Measurements from ENCODE around the gene MMS22L. TPM values are rescaled to one million over a fixed set of nuclear protein-coding genes. Genes with fewer than 3 reads are reported as not detected.

The MMS22L gene
- total and polyA plus RNA-seq, 4 experiments from 2014 or later = 2.5 to 13.2 (median 10.0) TPM

- H3K4me3 ChIP-seq (ENCODE audit: low read length in 2 of 2) = peak overlapping the region; percentile 73 to 92
- H3K9me3 ChIP-seq (ENCODE audit: control insufficient read depth in 1 of 2, low read length in 2 of 2) = no peaks in the 10 kb centered on the region
- DNase-seq = no peak
- Mint-ChIP-seq H3K9me3 (no peaks in the 10 kb centered on the region), H3K4me3 (peak overlapping the region; percentile 92 to 98 (median 96)), H3K27me3 (no peaks in the 10 kb centered on the region), H3K4me1 (peaks cover 21 to 42% (median 28%) of the 10 kb centered on the region in 4 donors), H3K27ac (peak overlapping the region; percentile 64 to 92 (median 86)), H3K36me3 (peaks cover 12 to 24% of the 10 kb centered on the region in 2 donors)
- H3K4me1 ChIP-seq (ENCODE audit: insufficient read depth, low read length) = peaks cover 22% of the 10 kb centered on the region
- ChIA-PET CTCF (ENCODE audit: partially characterized antibody) (no interaction called here), POLR2A (ENCODE audit: partially characterized antibody) (interaction anchor here (1.2 to 1.3 kb wide), 2 partner anchors 1664 to 1706 kb away, joined by 3 to 5 read pairs; partner anchors contain the start of gene MANEA)
- intact Hi-C loops (cut with micrococcal nuclease) = loop anchor here (2.0 to 5.0 kb wide), 4 partner anchors 357 to 1550 kb away; partner anchors contain the start of genes GPR63, KLHL32, NDUFAF4 and POU3F2
- peak overlapping the region; percentile 64 for H3K27ac ChIP-seq (ENCODE audit: low read depth, low read length)
- no peaks in the 10 kb centered on the region for H3K36me3 ChIP-seq (ENCODE audit: insufficient read depth, low read length)
- H3K27me3 ChIP-seq (ENCODE audit: insufficient read depth, low read length) = no peaks in the 10 kb centered on the region
Observed at GRCh38 chr6:97282238-97282725, 734 bp downstream of the MMS22L start.

- Mint-ChIP-seq H3K27me3 (no peaks in the 10 kb centered on the region), H3K9me3 (no peaks in the 10 kb centered on the region), H3K36me3 (peaks cover 18 to 30% of the 10 kb centered on the region in 2 donors), H3K4me1 (peaks cover 24 to 42% (median 29%) of the 10 kb centered on the region in 4 donors), H3K27ac (no peak overlapping the region), H3K4me3 (peak overlapping the region in 2 of 8 donors; percentile 17 to 98)
- Histone ChIP-seq H3K27me3 (ENCODE audit: insufficient read depth, low read length) (no peaks in the 10 kb centered on the region), H3K4me1 (ENCODE audit: insufficient read depth, low read length) (peaks cover 22% of the 10 kb centered on the region), H3K27ac (ENCODE audit: low read depth, low read length) (no peak overlapping the region), H3K4me3 (ENCODE audit: low read length in 2 of 2) (no peak overlapping the region), H3K9me3 (ENCODE audit: control insufficient read depth in 1 of 2, low read length in 2 of 2) (no peaks in the 10 kb centered on the region), H3K36me3 (ENCODE audit: insufficient read depth, low read length) (no peaks in the 10 kb centered on the region)
- ChIA-PET CTCF (ENCODE audit: partially characterized antibody) (no interaction called here), POLR2A (ENCODE audit: partially characterized antibody) (no interaction called here)
- intact Hi-C loops (cut with micrococcal nuclease) = loop anchor here (5.0 kb wide), 1 partner anchor 1552 kb away; the partner anchor contains the start of gene POU3F2
- DNase-seq = no peak
Observed at GRCh38 chr6:97280766-97281165, 2.2 kb downstream of the MMS22L start.

GRCh38 chr6:97275804-97276203 is 7.2 kb downstream of the MMS22L start:
- intact Hi-C loops (cut with micrococcal nuclease) = no loop called here
- CTCF ChIA-PET (ENCODE audit: partially characterized antibody) = interaction anchor here (1.4 kb wide), 1 partner anchor 20 kb away, joined by 3 read pairs; no protein-coding TSS in a partner anchor
- Histone ChIP-seq H3K27ac (ENCODE audit: low read depth, low read length) (no peak overlapping the region), H3K4me3 (ENCODE audit: low read length in 2 of 2) (no peak overlapping the region), H3K36me3 (ENCODE audit: insufficient read depth, low read length) (no peaks in the 10 kb centered on the region), H3K27me3 (ENCODE audit: insufficient read depth, low read length) (no peaks in the 10 kb centered on the region), H3K4me1 (ENCODE audit: insufficient read depth, low read length) (peaks cover under 1% of the 10 kb centered on the region), H3K9me3 (ENCODE audit: control insufficient read depth in 1 of 2, low read length in 2 of 2) (no peaks in the 10 kb centered on the region)
- H3K27me3 Mint-ChIP-seq = no peaks in the 10 kb centered on the region
- POLR2A ChIA-PET (ENCODE audit: partially characterized antibody) = no interaction called here
- no peak for DNase-seq
- peaks cover 5 to 19% (median 14%) of the 10 kb centered on the region in 4 donors for H3K4me1 Mint-ChIP-seq
- H3K27ac Mint-ChIP-seq = no peak overlapping the region
- H3K36me3 Mint-ChIP-seq = peaks cover 38 to 39% of the 10 kb centered on the region in 2 donors
- H3K4me3 Mint-ChIP-seq = no peak overlapping the region
- H3K9me3 Mint-ChIP-seq = no peaks in the 10 kb centered on the region

GRCh38 chr6:97269821-97270220 is 13.2 kb downstream of the MMS22L start:
- H3K27ac Mint-ChIP-seq = no peak overlapping the region
- DNase-seq = no peak
- Histone ChIP-seq H3K4me1 (ENCODE audit: insufficient read depth, low read length) (no peaks in the 10 kb centered on the region), H3K36me3 (ENCODE audit: insufficient read depth, low read length) (peaks cover 4% of the 10 kb centered on the region), H3K27ac (ENCODE audit: low read depth, low read length) (no peak overlapping the region), H3K27me3 (ENCODE audit: insufficient read depth, low read length) (no peaks in the 10 kb centered on the region), H3K9me3 (ENCODE audit: control insufficient read depth in 1 of 2, low read length in 2 of 2) (no peaks in the 10 kb centered on the region), H3K4me3 (ENCODE audit: low read length in 2 of 2) (no peak overlapping the region)
- no peaks in the 10 kb centered on the region for H3K27me3 Mint-ChIP-seq
- peaks cover 50 to 51% of the 10 kb centered on the region in 2 donors for H3K36me3 Mint-ChIP-seq
- POLR2A ChIA-PET (ENCODE audit: partially characterized antibody) = no interaction called here
- H3K4me1 Mint-ChIP-seq = peaks cover 0 to 5% (median 3%) of the 10 kb centered on the region in 4 donors
- CTCF ChIA-PET (ENCODE audit: partially characterized antibody) = no interaction called here
- no peak overlapping the region for H3K4me3 Mint-ChIP-seq
- no peaks in the 10 kb centered on the region for H3K9me3 Mint-ChIP-seq
- intact Hi-C loops (cut with micrococcal nuclease) = no loop called here

- Histone ChIP-seq H3K27ac (ENCODE audit: low read depth, low read length) (no peak overlapping the region), H3K36me3 (ENCODE audit: insufficient read depth, low read length) (no peaks in the 10 kb centered on the region), H3K27me3 (ENCODE audit: insufficient read depth, low read length) (no peaks in the 10 kb centered on the region), H3K9me3 (ENCODE audit: control insufficient read depth in 1 of 2, low read length in 2 of 2) (no peaks in the 10 kb centered on the region), H3K4me1 (ENCODE audit: insufficient read depth, low read length) (no peaks in the 10 kb centered on the region), H3K4me3 (ENCODE audit: low read length in 2 of 2) (no peak overlapping the region)
- intact Hi-C loops (cut with micrococcal nuclease) = no loop called here
- H3K27me3 Mint-ChIP-seq = no peaks in the 10 kb centered on the region
- H3K4me1 Mint-ChIP-seq = no peaks in the 10 kb centered on the region
- no peak for DNase-seq
- no peak overlapping the region for H3K4me3 Mint-ChIP-seq
- peaks cover 0 to 2% (median 0%) of the 10 kb centered on the region in 8 donors for H3K9me3 Mint-ChIP-seq
- ChIA-PET POLR2A (ENCODE audit: partially characterized antibody) (no interaction called here), CTCF (ENCODE audit: partially characterized antibody) (no interaction called here)
- H3K36me3 Mint-ChIP-seq = peaks cover 54 to 69% of the 10 kb centered on the region in 2 donors
- no peak overlapping the region for H3K27ac Mint-ChIP-seq
Observed at GRCh38 chr6:97262676-97263075, 20.3 kb downstream of the MMS22L start.

- Histone ChIP-seq H3K27me3 (ENCODE audit: insufficient read depth, low read length) (no peaks in the 10 kb centered on the region), H3K9me3 (ENCODE audit: control insufficient read depth in 1 of 2, low read length in 2 of 2) (no peaks in the 10 kb centered on the region), H3K4me3 (ENCODE audit: low read length in 2 of 2) (no peak overlapping the region), H3K4me1 (ENCODE audit: insufficient read depth, low read length) (no peaks in the 10 kb centered on the region), H3K27ac (ENCODE audit: low read depth, low read length) (no peak overlapping the region), H3K36me3 (ENCODE audit: insufficient read depth, low read length) (no peaks in the 10 kb centered on the region)
- H3K4me3 Mint-ChIP-seq = no peak overlapping the region
- H3K27me3 Mint-ChIP-seq = no peaks in the 10 kb centered on the region
- POLR2A ChIA-PET (ENCODE audit: partially characterized antibody) = no interaction called here
- H3K9me3 Mint-ChIP-seq = peaks cover 0 to 5% (median 1%) of the 10 kb centered on the region in 8 donors
- no peak overlapping the region for H3K27ac Mint-ChIP-seq
- no peak for DNase-seq
- H3K36me3 Mint-ChIP-seq = peaks cover 31 to 38% of the 10 kb centered on the region in 2 donors
- peaks cover 0 to 2% (median 0%) of the 10 kb centered on the region in 4 donors for H3K4me1 Mint-ChIP-seq
- intact Hi-C loops (cut with micrococcal nuclease) = no loop called here
- CTCF ChIA-PET (ENCODE audit: partially characterized antibody) = interaction anchor here (1.2 kb wide), 1 partner anchor 10 kb away, joined by 3 read pairs; no protein-coding TSS in a partner anchor
Observed at GRCh38 chr6:97246842-97247241, 36.2 kb downstream of the MMS22L start.

GRCh38 chr6:97240222-97240621 is 42.8 kb downstream of the MMS22L start:
- H3K9me3 ChIP-seq (ENCODE audit: control insufficient read depth in 1 of 2, low read length in 2 of 2) = no peaks in the 10 kb centered on the region
- CTCF ChIA-PET (ENCODE audit: partially characterized antibody) = no interaction called here
- no peaks in the 10 kb centered on the region for H3K27me3 Mint-ChIP-seq
- H3K4me3 Mint-ChIP-seq = no peak overlapping the region
- no peak overlapping the region for H3K27ac Mint-ChIP-seq
- no peak overlapping the region for H3K27ac ChIP-seq (ENCODE audit: low read depth, low read length)
- H3K9me3 Mint-ChIP-seq = peaks cover 0 to 5% (median 2%) of the 10 kb centered on the region in 8 donors
- POLR2A ChIA-PET (ENCODE audit: partially characterized antibody) = no interaction called here
- intact Hi-C loops (cut with micrococcal nuclease) = no loop called here
- no peaks in the 10 kb centered on the region for H3K4me1 ChIP-seq (ENCODE audit: insufficient read depth, low read length)
- no peak overlapping the region for H3K4me3 ChIP-seq (ENCODE audit: low read length in 2 of 2)
- H3K4me1 Mint-ChIP-seq = peaks cover 0 to 2% (median 0%) of the 10 kb centered on the region in 4 donors
- DNase-seq = no peak
- H3K36me3 ChIP-seq (ENCODE audit: insufficient read depth, low read length) = no peaks in the 10 kb centered on the region
- peaks cover 37 to 50% of the 10 kb centered on the region in 2 donors for H3K36me3 Mint-ChIP-seq
- H3K27me3 ChIP-seq (ENCODE audit: insufficient read depth, low read length) = no peaks in the 10 kb centered on the region
